SK-N-SH treated with all-trans-retinoic acid at 6 μM for 48 hours (cell line): ENCODE data around the gene MSI1.

ENCODE experiments used
- ARNTL ChIP-seq: fragments of 450-650 bp; formaldehyde crosslinking; IDR thresholded peaks from 2 replicates; pipeline ENCODE4 v1.5.0; 2020; ENCODE audit warnings: low read depth, mild to moderate bottlenecking, moderate library complexity, borderline replicate concordance
- BACH2 ChIP-seq: fragments of 250-450 bp; sonication (Bioruptor Pico); IDR thresholded peaks from 2 replicates; pipeline ENCODE4 v1.9.0; 2021; ENCODE audit warnings: mild to moderate bottlenecking, borderline replicate concordance
- CSDC2 ChIP-seq: fragments of 250-450 bp; sonication (Bioruptor Pico); IDR thresholded peaks from 2 replicates; pipeline ENCODE4 v1.5.0; 2020; ENCODE audit warnings: mild to moderate bottlenecking, moderate library complexity
- CSRNP3 ChIP-seq: fragments of 250-450 bp; sonication (Bioruptor Pico); IDR thresholded peaks from 2 replicates; pipeline ENCODE4 v1.5.1; 2021; ENCODE audit warnings: mild to moderate bottlenecking, moderate library complexity
- GLIS3 ChIP-seq: fragments of 250-450 bp; sonication (Bioruptor Pico); IDR thresholded peaks from 2 replicates; pipeline ENCODE4 v1.5.0; 2020; ENCODE audit warnings: mild to moderate bottlenecking, moderate library complexity
- ISL1 ChIP-seq: fragments of 250-450 bp; sonication (Bioruptor Pico); IDR thresholded peaks from 2 replicates; pipeline ENCODE4 v2.1.2; 2022; ENCODE audit warnings: mild to moderate bottlenecking, moderate library complexity
- RARB ChIP-seq: fragments of 250-450 bp; sonication (Bioruptor Pico); IDR thresholded peaks from 2 replicates; pipeline ENCODE4 v1.8.0; 2021; ENCODE audit warnings: mild to moderate bottlenecking, moderate library complexity
- SNAI2 ChIP-seq: fragments of 250-450 bp; sonication (Bioruptor Pico); IDR thresholded peaks from 2 replicates; pipeline ENCODE4 v1.5.0; 2020; ENCODE audit warnings: mild to moderate bottlenecking, moderate library complexity
- TCF4 ChIP-seq: fragments of 250-450 bp; sonication (Bioruptor Pico); IDR thresholded peaks from 2 replicates; pipeline ENCODE4 v1.8.0; 2021; ENCODE audit warnings: mild to moderate bottlenecking, moderate library complexity, borderline replicate concordance
- ZFP30 ChIP-seq: fragments of 450-650 bp; formaldehyde crosslinking; IDR thresholded peaks from 2 replicates; pipeline ENCODE4 v1.5.0; 2022; ENCODE audit warnings: mild to moderate bottlenecking, moderate library complexity
- ZNF70 ChIP-seq: fragments of 450-650 bp; formaldehyde crosslinking; IDR thresholded peaks from 2 replicates; pipeline ENCODE4 v1.5.0; 2020; ENCODE audit warnings: mild to moderate bottlenecking, moderate library complexity
- TF ChIP-seq, protein P1 (sequence below): fragments of 250-450 bp; sonication (Bioruptor Pico); IDR thresholded peaks from 2 replicates; pipeline ENCODE4 v1.8.0; 2020; ENCODE audit warnings: mild to moderate bottlenecking, moderate library complexity, borderline replicate concordance

DNA sequence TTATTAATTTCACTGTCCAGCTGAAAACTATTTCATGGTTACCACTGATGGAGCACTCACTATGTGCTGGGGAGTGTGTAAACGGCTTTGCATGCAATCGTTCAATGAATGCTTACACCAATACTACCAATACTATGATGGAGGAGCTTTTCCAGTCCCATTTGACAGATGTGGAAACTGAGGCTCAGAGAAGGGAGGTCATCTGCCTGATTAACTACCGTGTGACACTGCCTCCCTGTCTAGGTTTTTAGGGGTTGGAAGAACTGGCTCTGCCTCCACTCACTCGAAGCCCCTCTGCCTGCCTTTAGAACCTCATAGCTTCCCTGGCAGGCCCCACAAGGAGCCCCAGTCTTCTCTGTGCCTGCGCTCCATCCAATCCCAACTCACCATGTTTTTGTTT lies 11.9 kb downstream of the MSI1 start:
- no peak for TF ChIP-seq CSDC2
- TF ChIP-seq BACH2 = no peak
- no peak for TF ChIP-seq SNAI2 (CRISPR knock-in tag)
- TF ChIP-seq ARNTL (CRISPR knock-in tag) = no peak
- no peak for TF ChIP-seq GLIS3 (CRISPR knock-in tag)
- no peak for TF ChIP-seq ISL1 (CRISPR knock-in tag)
- TF ChIP-seq RARB = no peak
- no peak for TF ChIP-seq CSRNP3 (CRISPR knock-in tag)
- TF ChIP-seq, protein P1, sequence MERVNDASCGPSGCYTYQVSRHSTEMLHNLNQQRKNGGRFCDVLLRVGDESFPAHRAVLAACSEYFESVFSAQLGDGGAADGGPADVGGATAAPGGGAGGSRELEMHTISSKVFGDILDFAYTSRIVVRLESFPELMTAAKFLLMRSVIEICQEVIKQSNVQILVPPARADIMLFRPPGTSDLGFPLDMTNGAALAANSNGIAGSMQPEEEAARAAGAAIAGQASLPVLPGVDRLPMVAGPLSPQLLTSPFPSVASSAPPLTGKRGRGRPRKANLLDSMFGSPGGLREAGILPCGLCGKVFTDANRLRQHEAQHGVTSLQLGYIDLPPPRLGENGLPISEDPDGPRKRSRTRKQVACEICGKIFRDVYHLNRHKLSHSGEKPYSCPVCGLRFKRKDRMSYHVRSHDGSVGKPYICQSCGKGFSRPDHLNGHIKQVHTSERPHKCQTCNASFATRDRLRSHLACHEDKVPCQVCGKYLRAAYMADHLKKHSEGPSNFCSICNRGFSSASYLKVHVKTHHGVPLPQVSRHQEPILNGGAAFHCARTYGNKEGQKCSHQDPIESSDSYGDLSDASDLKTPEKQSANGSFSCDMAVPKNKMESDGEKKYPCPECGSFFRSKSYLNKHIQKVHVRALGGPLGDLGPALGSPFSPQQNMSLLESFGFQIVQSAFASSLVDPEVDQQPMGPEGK (CRISPR knock-in tag) = no peak
- no peak for TF ChIP-seq TCF4 (CRISPR knock-in tag)
- TF ChIP-seq ZNF70 (CRISPR knock-in tag) = no peak
- no peak for TF ChIP-seq ZFP30 (CRISPR knock-in tag)
